Nephron progenitor cell (in vitro differentiated cells): ENCODE data around the gene LMAN1.
A peak's percentile ranks its signal among the peaks of the same experiment; 100 is the strongest.

ENCODE experiments used
- DNase-seq: peaks from one replicate; pipeline ENCODE4 v3.0.0; 2021
- H3K27ac Mint-ChIP-seq: 2 replicates; pipeline ENCODE4 v1.8.0; 2021; ENCODE audit warnings: mild to moderate bottlenecking, moderate library complexity, mixed read lengths
- H3K27me3 Mint-ChIP-seq: 2 replicates; pipeline ENCODE4 v1.8.0; 2021; ENCODE audit warnings: mild to moderate bottlenecking, low read depth, mixed read lengths; ENCODE audit not compliant: poor library complexity
- H3K36me3 Mint-ChIP-seq: 2 replicates; pipeline ENCODE4 v1.8.0; 2021; ENCODE audit warnings: low read depth, mixed read lengths
- H3K4me1 Mint-ChIP-seq: 2 replicates; pipeline ENCODE4 v1.8.0; 2021; ENCODE audit warnings: mixed read lengths
- H3K4me3 Mint-ChIP-seq: 2 replicates; pipeline ENCODE4 v1.8.0; 2021; ENCODE audit warnings: mild to moderate bottlenecking, moderate library complexity, mixed read lengths
- H3K9me3 Mint-ChIP-seq: 2 replicates; pipeline ENCODE4 v1.8.0; 2021; ENCODE audit warnings: mild to moderate bottlenecking, moderate library complexity, mixed read lengths
- CTCF ChIP-seq: fragments of 200-600 bp; sonication (generic); IDR thresholded peaks from 2 replicates; pipeline ENCODE4 v1.5.0; 2021; ENCODE audit warnings: antibody characterized with exemption

Gene LMAN1

GRCh38 chr18:59376351-59376935 lies 17.4 kb upstream of the LMAN1 start:
- H3K9me3 Mint-ChIP-seq = peaks cover 11% of the 10 kb centered on the region
- DNase-seq = no peak
- H3K4me1 Mint-ChIP-seq = peaks cover 21% of the 10 kb centered on the region
- TF ChIP-seq CTCF = no peak
- no peaks in the 10 kb centered on the region for H3K36me3 Mint-ChIP-seq
- H3K4me3 Mint-ChIP-seq = no peak overlapping the region
- H3K27me3 Mint-ChIP-seq = peaks cover 66% of the 10 kb centered on the region
- no peak overlapping the region for H3K27ac Mint-ChIP-seq

GRCh38 chr18:59374128-59374527 lies 15.1 kb upstream of the LMAN1 start:
- TF ChIP-seq CTCF = no peak
- H3K27me3 Mint-ChIP-seq = peaks cover 46% of the 10 kb centered on the region
- no peaks in the 10 kb centered on the region for H3K36me3 Mint-ChIP-seq
- DNase-seq = no peak
- peaks cover 21% of the 10 kb centered on the region for H3K4me1 Mint-ChIP-seq
- H3K9me3 Mint-ChIP-seq = peaks cover 2% of the 10 kb centered on the region
- H3K4me3 Mint-ChIP-seq = no peak overlapping the region
- no peak overlapping the region for H3K27ac Mint-ChIP-seq

GRCh38 chr18:59372975-59373374 lies 13.9 kb upstream of the LMAN1 start:
- Mint-ChIP-seq H3K4me3 (no peak overlapping the region), H3K27ac (no peak overlapping the region), H3K4me1 (peaks cover 21% of the 10 kb centered on the region), H3K36me3 (no peaks in the 10 kb centered on the region), H3K27me3 (peaks cover 37% of the 10 kb centered on the region), H3K9me3 (no peaks in the 10 kb centered on the region)
- no peak for TF ChIP-seq CTCF
- DNase-seq = no peak

DNA sequence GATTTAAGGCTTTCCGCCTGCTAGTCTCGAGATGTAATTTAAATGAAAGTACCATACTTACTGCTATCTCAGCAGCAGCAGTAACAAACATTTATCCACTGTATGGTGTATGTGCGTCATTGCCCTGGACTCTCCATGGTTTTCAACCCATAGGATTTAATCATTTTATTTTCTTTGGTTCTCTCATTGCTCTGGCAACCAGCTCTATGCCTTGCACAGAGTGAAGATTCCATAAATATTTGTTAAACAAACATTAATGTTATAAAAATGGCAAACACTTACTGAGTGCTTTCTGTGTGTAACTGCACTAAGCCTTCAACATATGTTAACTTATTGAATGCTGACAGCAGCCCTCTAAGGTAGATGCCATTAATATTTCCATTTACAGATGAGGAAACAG lies 1.3 kb upstream of the LMAN1 start:
- TF ChIP-seq CTCF = no peak
- Mint-ChIP-seq H3K36me3 (peaks cover 3% of the 10 kb centered on the region), H3K27ac (no peak overlapping the region), H3K4me3 (no peak overlapping the region), H3K27me3 (peaks cover 9% of the 10 kb centered on the region), H3K9me3 (peaks cover 8% of the 10 kb centered on the region), H3K4me1 (peaks cover 25% of the 10 kb centered on the region)
- DNase-seq = no peak

DNA sequence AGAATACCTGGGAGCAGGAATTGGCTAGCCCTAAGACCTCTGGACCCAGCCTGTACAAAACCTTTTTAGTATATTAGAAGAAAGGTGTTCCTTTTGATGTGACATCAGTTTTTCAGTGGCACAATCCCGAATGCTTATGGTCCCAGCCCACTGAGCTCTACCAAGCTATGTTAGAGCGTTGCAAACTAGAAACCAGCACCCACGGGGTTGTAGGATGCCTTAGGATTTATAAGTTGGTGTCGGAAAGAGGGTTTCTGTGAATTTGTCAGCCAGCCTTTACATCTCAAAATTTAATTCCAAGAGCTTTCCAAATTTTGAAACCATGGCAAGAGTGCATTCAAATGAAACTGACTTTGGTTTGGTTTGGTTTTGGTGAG lies 499 bp upstream of the LMAN1 start:
- no peak for DNase-seq
- Mint-ChIP-seq H3K27ac (no peak overlapping the region), H3K4me1 (peaks cover 25% of the 10 kb centered on the region), H3K36me3 (peaks cover 9% of the 10 kb centered on the region), H3K27me3 (peaks cover 9% of the 10 kb centered on the region), H3K9me3 (peaks cover 8% of the 10 kb centered on the region), H3K4me3 (peak overlapping the region; percentile 69)
- no peak for TF ChIP-seq CTCF

DNA sequence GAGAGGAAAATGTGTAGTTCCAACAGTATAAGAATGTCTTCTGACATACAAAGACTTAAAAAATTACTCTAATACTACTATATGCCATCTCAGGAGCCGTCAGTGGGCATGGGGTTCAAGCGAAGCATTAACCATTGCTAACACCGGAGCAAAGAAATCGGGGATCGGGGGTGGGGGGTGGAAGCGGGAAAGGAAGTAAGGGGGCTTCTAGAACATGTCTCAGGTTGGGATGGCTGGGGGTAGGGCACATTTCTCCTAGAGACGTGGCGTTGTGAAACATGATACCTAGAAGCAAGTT lies 702 bp downstream of the LMAN1 start:
- Mint-ChIP-seq H3K4me1 (peaks cover 25% of the 10 kb centered on the region), H3K9me3 (peaks cover 8% of the 10 kb centered on the region), H3K4me3 (peak overlapping the region; percentile 98), H3K36me3 (peaks cover 13% of the 10 kb centered on the region), H3K27me3 (peaks cover 9% of the 10 kb centered on the region), H3K27ac (peak overlapping the region; percentile 99)
- TF ChIP-seq CTCF = no peak
- DNase-seq = no peak
